Adrenal gland (tissue), 12 donors: ENCODE measurements around the gene POU2F3. TPM values are rescaled to one million over a fixed set of nuclear protein-coding genes. Genes with fewer than 3 reads are reported as not detected.

Source experiments
- DNase-seq, 7 donors: peaks; one replicate each; pipeline ENCODE4 v3.0.0-alpha.2; 2019 to 2020
- H3K27ac ChIP-seq, 5 donors: fragments of 200-600 bp; sonication (generic) in 4 of 5; 1 replicate in 3 of 5; 2 replicates in 2 of 5; pipeline versions ENCODE4 v1.5.1 to v1.8.0; 2016 to 2020; ENCODE audit warnings: mild to moderate bottlenecking in 1 of 5
- H3K27me3 ChIP-seq: fragments of 200-600 bp; 2 replicates; pipeline ENCODE4 v1.8.0; 2021
- H3K36me3 ChIP-seq, 2 donors: fragments of 200-600 bp; replicated peaks in 1 of 2; 1 replicate in 1 of 2; 2 replicates in 1 of 2; pipeline versions ENCODE4 v1.5.1 to v1.8.0; 2018 to 2022
- H3K4me1 ChIP-seq, 2 donors: fragments of 200-600 bp; replicated peaks in 1 of 2; 1 replicate in 1 of 2; 2 replicates in 1 of 2; pipeline versions ENCODE4 v1.5.1 to v1.8.0; 2018 to 2021
- H3K4me3 ChIP-seq, 4 donors: fragments of 200-600 bp; sonication (generic) in 3 of 4; one replicate each; pipeline ENCODE4 v1.5.1; 2016 to 2018
- H3K9me3 ChIP-seq, 3 donors: fragments of 200-600 bp; sonication (generic) in 1 of 3; replicated peaks in 1 of 3; 1 replicate in 2 of 3; 2 replicates in 1 of 3; pipeline versions ENCODE4 v1.5.1 to v1.8.0; 2016 to 2021
- POLR2A ChIP-seq, 2 donors: fragments of 450-650 bp; IDR thresholded peaks; one replicate each; pipeline ENCODE4 v1.6.1; 2017; ENCODE audit warnings: antibody characterized with exemption in 2 of 2, mild to moderate bottlenecking in 2 of 2, moderate library complexity in 1 of 2
- WGBS, 4 donors: extraction: QIAGEN DNeasy Blood & Tissue Kit in 2 of 4; methylation state at CpG; one replicate each; pipeline versions ENCODE4 v1.1.5 to v1.1.7; 2013 to 2017; 5-methylcytosine and 5-hydroxymethylcytosine counted together
- intact Hi-C, 2 donors: fragments of 100-400 bp; cut with DNase I; formaldehyde crosslinking; loops; one replicate each; pipeline versions ENCODE4 v1.14.1 to v1.15.0; 2022 to 2023
- polyA plus RNA-seq, 3 donors: library from polyadenylated mRNA; stranded (reverse); fragments of 200-250 nt in 2 of 3; fragments of 350-450 nt in 1 of 3; fragmentation: Illumina TruSeq in 1 of 3; extraction: RNeasy Lipid Tissue Mini Kit (QIAGEN cat#74804) in 1 of 3; gene quantifications; one replicate each; pipeline ENCODE4 v1.2.3, GENCODE V29; 2013 to 2014
- total RNA-seq, 9 donors: library from RNA; depleted of rRNA in 4 of 9; stranded (reverse); fragments of >200 nt in 4 of 9; fragments of 120-200 nt in 1 of 9; fragmentation: NEBNext Ultra II Directional in 1 of 9; extraction: Animal tissue kit (Norgen Biotek cat#: 25700) in 1 of 9; gene quantifications; one replicate each; pipeline versions ENCODE4 v1.1.0 to v1.2.4, GENCODE V29; 2013 to 2023
- TF ChIP-seq, protein P1 (sequence below), 6 experiments: fragments of 450-650 bp in 4 of 6; fragments of 200-600 bp in 2 of 6; sonication (generic) in 1 of 6; IDR thresholded peaks; 1 replicate in 5 of 6; 2 replicates in 1 of 6; pipeline versions ENCODE4 v1.5.1 to v1.8.0; 2016 to 2021; ENCODE audit warnings: antibody characterized with exemption in 6 of 6, mild to moderate bottlenecking in 2 of 6, moderate library complexity in 1 of 6
- donor health status: healthy with polysubstance abuse.
- donor health status: Bipolar disorder and iron deficiency.
- donor health status: DM: yes; HTN: yes; CAD: no.
- donor health status: DM: no; HTN: no; CAD: no.
- donor health status: DM: no; HTN: no; CAD: no.
- donor health status: DM: yes; HTN: yes; CAD: no.

POU2F3 gene
- total and polyA plus RNA-seq, 12 donors: 0.07 to 1.4 (median 0.17) TPM; not detected in 3

DNA sequence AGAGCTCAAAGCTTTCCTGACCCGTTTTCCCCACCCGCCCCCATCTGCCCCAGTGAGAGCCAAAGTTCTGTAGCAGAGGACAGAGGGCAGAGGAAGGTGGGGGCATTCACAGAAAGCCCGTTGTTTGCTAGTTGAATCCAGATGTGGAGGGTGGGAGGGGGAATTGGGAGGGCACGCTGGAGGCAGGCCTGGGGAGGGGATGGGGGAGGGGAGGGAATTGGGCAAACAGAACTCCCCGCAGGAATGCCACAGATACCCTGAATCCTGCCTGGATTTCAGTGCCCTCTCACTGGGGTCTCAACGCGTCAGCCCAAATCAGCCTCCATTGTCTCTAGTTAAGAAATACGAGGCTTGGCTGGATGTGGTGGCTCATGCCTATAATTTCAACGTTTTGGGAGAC is 42.0 kb upstream of the POU2F3 start:
- no peak overlapping the region for H3K27ac ChIP-seq
- TF ChIP-seq, protein P1, sequence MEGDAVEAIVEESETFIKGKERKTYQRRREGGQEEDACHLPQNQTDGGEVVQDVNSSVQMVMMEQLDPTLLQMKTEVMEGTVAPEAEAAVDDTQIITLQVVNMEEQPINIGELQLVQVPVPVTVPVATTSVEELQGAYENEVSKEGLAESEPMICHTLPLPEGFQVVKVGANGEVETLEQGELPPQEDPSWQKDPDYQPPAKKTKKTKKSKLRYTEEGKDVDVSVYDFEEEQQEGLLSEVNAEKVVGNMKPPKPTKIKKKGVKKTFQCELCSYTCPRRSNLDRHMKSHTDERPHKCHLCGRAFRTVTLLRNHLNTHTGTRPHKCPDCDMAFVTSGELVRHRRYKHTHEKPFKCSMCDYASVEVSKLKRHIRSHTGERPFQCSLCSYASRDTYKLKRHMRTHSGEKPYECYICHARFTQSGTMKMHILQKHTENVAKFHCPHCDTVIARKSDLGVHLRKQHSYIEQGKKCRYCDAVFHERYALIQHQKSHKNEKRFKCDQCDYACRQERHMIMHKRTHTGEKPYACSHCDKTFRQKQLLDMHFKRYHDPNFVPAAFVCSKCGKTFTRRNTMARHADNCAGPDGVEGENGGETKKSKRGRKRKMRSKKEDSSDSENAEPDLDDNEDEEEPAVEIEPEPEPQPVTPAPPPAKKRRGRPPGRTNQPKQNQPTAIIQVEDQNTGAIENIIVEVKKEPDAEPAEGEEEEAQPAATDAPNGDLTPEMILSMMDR (IDR thresholded peaks at IDR 0.05): no peak
- WGBS, 4 donors: 69 to 82% (median 79%) methylated on average over 8 to 9 of the region's 9 CpGs
- DNase-seq: no peak
- no peak overlapping the region for H3K4me3 ChIP-seq
- no peaks in the 10 kb centered on the region for H3K27me3 ChIP-seq
- H3K36me3 ChIP-seq: no peaks in the 10 kb centered on the region
- H3K9me3 ChIP-seq: no peaks in the 10 kb centered on the region
- H3K4me1 ChIP-seq: no peaks in the 10 kb centered on the region
- intact Hi-C loops: no loop called here

DNA sequence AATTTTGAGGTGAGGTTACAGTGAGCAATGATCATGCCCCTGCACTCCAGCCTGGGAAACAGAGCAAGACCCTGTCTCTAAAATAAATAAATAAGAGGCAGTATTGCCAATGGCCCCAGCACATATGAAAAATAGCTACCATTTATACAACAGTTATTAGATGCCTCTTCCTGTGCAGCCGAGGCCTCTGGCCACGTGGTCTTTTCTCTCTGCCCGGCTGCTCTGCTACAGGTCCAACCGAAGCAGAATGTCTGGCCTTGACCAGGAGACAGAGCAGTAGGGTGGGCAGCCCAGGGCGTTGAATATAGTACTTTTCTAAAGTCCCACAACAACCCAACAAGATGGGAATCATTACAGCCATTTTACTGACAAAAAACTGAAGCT is 41.5 kb upstream of the POU2F3 start:
- DNase-seq: no peak
- H3K27me3 ChIP-seq: no peaks in the 10 kb centered on the region
- intact Hi-C loops: no loop called here
- TF ChIP-seq, protein P1 (IDR thresholded peaks at IDR 0.05): no peak
- no peak for TF ChIP-seq POLR2A (IDR thresholded peaks at IDR 0.05)
- no peak overlapping the region for H3K27ac ChIP-seq
- H3K36me3 ChIP-seq: no peaks in the 10 kb centered on the region
- no peak overlapping the region for H3K4me3 ChIP-seq
- no peaks in the 10 kb centered on the region for H3K9me3 ChIP-seq
- H3K4me1 ChIP-seq: no peaks in the 10 kb centered on the region
- WGBS, 4 donors: 58 to 74% (median 59%) methylated on average over 5 of the region's 5 CpGs

DNA sequence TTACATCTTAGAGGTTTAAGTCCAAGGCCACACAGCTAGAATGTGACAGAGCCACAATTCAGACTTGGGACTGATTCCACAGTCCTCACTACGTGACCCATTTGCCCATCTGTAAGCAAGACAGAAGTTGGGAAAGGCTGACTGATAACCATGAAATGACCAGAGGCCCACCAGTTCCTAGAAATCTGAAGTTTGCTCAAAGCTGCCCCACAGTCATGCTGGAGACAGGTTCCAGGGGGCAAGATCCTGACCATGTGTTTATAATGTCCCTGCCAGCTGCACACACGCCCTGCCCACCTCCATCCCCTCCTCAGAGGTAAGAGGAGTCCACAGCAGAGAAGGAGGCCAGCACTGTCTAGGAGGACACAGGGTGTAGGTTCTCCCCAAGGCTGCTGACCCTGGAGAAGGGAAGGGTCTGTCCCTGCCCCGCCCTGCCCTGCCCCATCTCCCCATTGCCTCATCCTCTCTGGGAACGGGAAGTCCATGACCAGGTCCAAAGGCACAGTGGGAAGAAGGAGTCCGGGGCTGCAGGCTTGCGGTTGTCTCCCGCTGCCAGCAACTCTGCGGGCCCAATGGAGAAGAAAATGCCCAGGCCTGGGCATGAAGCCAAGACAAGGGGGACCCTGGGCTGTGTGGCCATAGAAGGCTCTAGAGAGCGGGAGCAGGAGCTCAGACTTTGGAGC is 41.0 kb upstream of the POU2F3 start:
- no peaks in the 10 kb centered on the region for H3K9me3 ChIP-seq
- DNase-seq: no peak
- TF ChIP-seq POLR2A (IDR thresholded peaks at IDR 0.05): no peak
- TF ChIP-seq, protein P1 (IDR thresholded peaks at IDR 0.05): no peak
- H3K4me3 ChIP-seq: no peak overlapping the region
- H3K36me3 ChIP-seq: no peaks in the 10 kb centered on the region
- H3K27ac ChIP-seq: no peak overlapping the region
- H3K4me1 ChIP-seq: no peaks in the 10 kb centered on the region
- whole genome bisulfite sequencing, 4 donors: 88 to 97% (median 90%) methylated on average over 7 to 9 of the region's 9 CpGs
- intact Hi-C loops: no loop called here
- no peaks in the 10 kb centered on the region for H3K27me3 ChIP-seq

DNA sequence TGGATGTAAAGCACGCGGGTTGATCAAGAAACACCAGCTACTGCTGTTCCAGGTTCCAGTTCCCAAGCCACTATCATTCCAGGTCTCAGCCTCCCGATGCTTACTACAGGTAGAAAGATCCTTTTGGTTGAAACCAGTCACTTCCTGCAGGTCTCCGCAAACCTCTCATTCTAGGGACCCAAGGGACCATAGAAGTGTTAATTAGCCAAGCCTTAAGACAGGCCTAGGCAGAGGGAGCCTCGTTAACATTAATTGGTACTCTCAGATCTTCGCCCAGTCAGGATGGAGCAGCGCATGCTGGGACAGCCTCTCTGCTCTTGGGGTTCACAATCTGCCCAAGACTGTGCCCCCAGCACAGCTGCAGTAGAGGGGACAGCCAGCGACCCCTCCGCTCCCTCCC is 40.3 kb upstream of the POU2F3 start:
- no peaks in the 10 kb centered on the region for H3K36me3 ChIP-seq
- intact Hi-C loops: no loop called here
- no peak overlapping the region for H3K27ac ChIP-seq
- no peaks in the 10 kb centered on the region for H3K4me1 ChIP-seq
- no peaks in the 10 kb centered on the region for H3K9me3 ChIP-seq
- no peak overlapping the region for H3K4me3 ChIP-seq
- DNase-seq: no peak
- TF ChIP-seq POLR2A (IDR thresholded peaks at IDR 0.05): no peak
- TF ChIP-seq, protein P1 (IDR thresholded peaks at IDR 0.05): no peak
- H3K27me3 ChIP-seq: no peaks in the 10 kb centered on the region
- WGBS, 4 donors: 90 to 93% (median 93%) methylated on average over 5 to 9 of the region's 9 CpGs
